Measurements from ENCODE around the gene P2RX7. TPM values are rescaled to one million over a fixed set of nuclear protein-coding genes. Genes with fewer than 3 reads are reported as not detected.

Gene P2RX7
- total RNA-seq, 1 experiment from 2014 or later: 0.23 TPM

GRCh38 chr12:121209624-121210572 lies 77.2 kb downstream of the P2RX7 start, which contains the start of gene P2RX4:
P2RX4 (plus strand) TSS chr12:121210129; CDS start chr12:121210165, 36 bp downstream.
- Histone ChIP-seq H3K36me3 (ENCODE audit: control insufficient read depth, insufficient read depth, low read length) (no peaks in the 10 kb centered on the region), H3K27ac (ENCODE audit: low read length) (peak within 1 kb of the TSS; percentile 76), H3K4me3 (ENCODE audit: low read depth in 2 of 2, low read length in 2 of 2) (peak within 1 kb of the TSS; percentile 66 to 73), H3K27me3 (ENCODE audit: control insufficient read depth, insufficient read depth, low read length) (no peaks in the 10 kb centered on the region; the same call in 1 of the 2 replicates), H3K9me3 (ENCODE audit: control insufficient read depth, insufficient read depth, low read depth, low read length) (no peaks in the 10 kb centered on the region), H3K4me1 (ENCODE audit: control insufficient read depth, insufficient read depth, low read length) (no peaks in the 10 kb centered on the region)
- ChIA-PET CTCF (no interaction called here), POLR2A (interaction anchor here (0.7 kb wide), 1 partner anchor 40 kb away, joined by 3 read pairs; no protein-coding TSS in a partner anchor)
- ATAC-seq (peak; percentile 98), DNase-seq (ENCODE audit: low read depth, low spot score) (no peak)
- TF ChIP-seq POLR2AphosphoS5 (IDR thresholded peaks at IDR 0.05; ENCODE audit: low read depth, low read length) (peak; percentile 64), SIN3A (IDR thresholded peaks at IDR 0.05; ENCODE audit: borderline replicate concordance, insufficient read depth, low read depth, low read length) (no peak), TCF7L2 (IDR thresholded peaks at IDR 0.05; ENCODE audit: low read depth, low read length) (no peak), REST (IDR thresholded peaks at IDR 0.05; ENCODE audit: insufficient read depth in 1 of 2, low read depth in 2 of 2, low read length in 1 of 2) (0 out of 4 replicates have a peak, but pooled peaks of 1 of the 2 experiments have one; percentile 8), CTCF (IDR thresholded peaks at IDR 0.05) (peak; percentile 79; the same call in 1 of the 2 replicates)
- BruUV-seq (replicated peaks): no TSS peak
- intact Hi-C loops (cut with micrococcal nuclease; ENCODE audit: unreplicated experiment): no loop called here
- in situ Hi-C loops (cut with HindIII; ENCODE audit: low pct_unique_long_range_greater_than_20kb, low sequenced_read_pairs): no loop called here

- Histone ChIP-seq H3K36me3 (ENCODE audit: control insufficient read depth, insufficient read depth, low read length) (no peaks in the 10 kb centered on the region), H3K4me3 (ENCODE audit: low read depth in 2 of 2, low read length in 2 of 2) (no peak overlapping the region), H3K27ac (ENCODE audit: low read length) (no peak overlapping the region), H3K4me1 (ENCODE audit: control insufficient read depth, insufficient read depth, low read length) (0 out of 2 replicates have a peak, but pooled peaks cover 3% of the 10 kb centered on the region), H3K9me3 (ENCODE audit: control insufficient read depth, insufficient read depth, low read depth, low read length) (no peaks in the 10 kb centered on the region), H3K27me3 (ENCODE audit: control insufficient read depth, insufficient read depth, low read length) (no peaks in the 10 kb centered on the region)
- in situ Hi-C loops (cut with HindIII; ENCODE audit: low pct_unique_long_range_greater_than_20kb, low sequenced_read_pairs) (no loop called here), intact Hi-C loops (cut with micrococcal nuclease; ENCODE audit: unreplicated experiment) (no loop called here)
- ATAC-seq: no peak
- no peak for TF ChIP-seq CTCF (IDR thresholded peaks at IDR 0.05)
- no peak for TF ChIP-seq POLR2AphosphoS5 (IDR thresholded peaks at IDR 0.05; ENCODE audit: low read depth, low read length)
- no peak for TF ChIP-seq SIN3A (IDR thresholded peaks at IDR 0.05; ENCODE audit: borderline replicate concordance, insufficient read depth, low read depth, low read length)
- no peak for TF ChIP-seq REST (IDR thresholded peaks at IDR 0.05; ENCODE audit: insufficient read depth in 1 of 2, low read depth in 2 of 2, low read length in 1 of 2)
- no peak for TF ChIP-seq TCF7L2 (IDR thresholded peaks at IDR 0.05; ENCODE audit: low read depth, low read length)
- ChIA-PET POLR2A (no interaction called here), CTCF (no interaction called here)
- no peak for DNase-seq (ENCODE audit: low read depth, low spot score)
- no TSS peak for BruUV-seq (replicated peaks)
These were observed 80.2 kb downstream of the P2RX7 start for GRCh38 chr12:121212875-121213274.

Measured in Panc1 (cell line).